HG03060 (cell line): Measurements from ENCODE around the gene GRIA2.
"Not testable (repeated sequence)": the region's sequence is repeated elsewhere in the genome, so short reads cannot be mapped to it uniquely, and the experiment has no call there.

Experiments used
- ATAC-seq: cut with Tn5 transposase; IDR thresholded peaks from one replicate; pipeline ENCODE4 v1.9.1; 2021; ENCODE audit warnings: low read depth, moderate number of reproducible peaks; ENCODE audit not compliant: unreplicated experiment

The GRIA2 gene

DNA sequence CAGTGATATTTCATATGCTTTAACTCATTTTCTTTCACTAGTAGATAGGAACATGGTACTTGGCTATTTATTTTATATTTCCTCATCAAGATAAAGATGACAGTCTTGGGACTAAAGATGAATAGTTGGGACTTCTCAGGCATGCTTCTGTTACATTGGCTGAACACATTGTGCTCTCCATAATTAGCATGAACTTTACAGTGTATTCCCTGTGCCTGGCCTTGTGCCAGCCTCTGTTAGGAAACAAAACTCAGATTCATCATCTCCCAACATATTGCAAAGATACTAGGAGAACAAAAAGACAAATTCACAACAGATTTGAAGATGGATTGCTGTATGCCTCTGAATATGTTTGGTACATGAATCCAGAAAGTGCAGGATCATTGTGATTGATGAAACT lies 26.4 kb downstream of the GRIA2 start:
- ATAC-seq: no peak

DNA sequence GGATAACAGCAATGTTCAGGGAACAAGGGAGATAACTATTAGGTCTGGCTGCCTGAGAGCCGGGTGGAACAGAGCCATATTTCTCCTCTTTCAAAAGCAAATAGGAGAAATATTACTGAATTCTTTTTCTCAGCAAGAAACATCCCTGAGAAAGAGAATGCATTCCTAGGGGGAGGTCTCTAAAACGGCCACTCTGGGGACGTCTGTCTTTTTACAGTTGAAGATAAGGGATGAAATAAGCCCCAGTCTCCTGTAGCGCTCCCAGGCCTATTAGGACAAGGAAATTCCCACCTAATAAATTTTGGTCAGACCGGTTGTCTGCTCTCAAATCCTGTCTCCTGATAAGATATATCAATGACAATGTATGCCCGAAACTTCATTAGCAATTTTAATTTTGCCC lies 37.6 kb downstream of the GRIA2 start:
- not testable (repeated sequence) for ATAC-seq

DNA sequence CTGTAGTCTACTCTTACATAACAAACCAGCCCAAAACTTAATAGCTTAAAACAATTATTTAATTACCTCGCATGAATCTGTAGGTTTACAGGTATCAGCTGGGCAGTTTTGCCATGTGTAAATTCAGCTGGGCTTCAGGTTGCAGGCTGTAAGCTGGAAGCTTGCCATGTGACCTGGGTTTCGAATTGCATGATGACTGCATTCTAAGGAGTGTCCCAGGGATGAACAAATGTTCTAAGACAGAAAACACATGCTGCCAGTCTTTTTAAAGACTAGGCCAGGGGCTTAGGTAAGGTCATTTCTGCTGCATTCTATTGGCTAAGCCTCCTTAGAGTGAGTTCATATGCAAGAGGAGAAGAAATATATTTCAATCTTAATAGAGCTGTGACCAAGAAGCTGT lies 44.8 kb downstream of the GRIA2 start:
- no peak for ATAC-seq

DNA sequence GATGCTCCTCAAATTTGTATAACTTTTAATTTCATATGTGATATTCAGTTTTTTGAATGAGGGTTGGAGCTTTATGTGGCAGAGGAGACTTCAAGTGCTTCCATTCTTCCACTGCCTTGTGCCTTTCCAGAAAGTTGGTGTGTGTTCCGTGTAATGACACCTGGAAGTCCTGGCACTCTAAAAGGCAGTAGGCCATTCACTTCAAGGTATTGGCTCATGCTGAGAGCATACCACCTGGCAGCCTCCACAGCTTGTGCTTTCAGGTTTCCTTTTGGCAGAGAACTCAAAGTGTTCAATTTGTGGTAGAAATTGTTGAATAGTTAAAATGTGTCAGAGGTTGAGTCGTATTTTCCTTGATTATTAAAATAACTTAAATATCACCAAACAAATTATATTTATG lies 49.6 kb downstream of the GRIA2 start:
- ATAC-seq: no peak

DNA sequence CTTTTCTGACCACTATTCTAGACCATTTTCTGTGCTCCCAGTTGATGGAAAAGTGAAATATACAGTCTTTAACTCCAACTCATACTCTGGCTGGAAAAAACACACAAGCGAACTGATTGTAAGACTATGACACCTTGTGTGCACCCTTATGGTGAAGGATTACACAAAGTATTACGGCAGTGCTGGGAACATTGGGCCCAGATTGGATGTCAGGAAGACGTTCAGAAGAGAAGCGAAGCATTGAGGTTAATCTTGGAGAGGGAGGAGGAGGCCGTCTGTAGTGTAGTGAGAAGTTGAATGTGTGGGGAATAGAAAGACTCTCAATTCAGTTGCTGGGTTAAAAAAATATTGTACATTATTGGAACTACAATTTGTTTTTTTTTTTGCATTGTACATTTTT lies 50.0 kb downstream of the GRIA2 start:
- no peak for ATAC-seq

DNA sequence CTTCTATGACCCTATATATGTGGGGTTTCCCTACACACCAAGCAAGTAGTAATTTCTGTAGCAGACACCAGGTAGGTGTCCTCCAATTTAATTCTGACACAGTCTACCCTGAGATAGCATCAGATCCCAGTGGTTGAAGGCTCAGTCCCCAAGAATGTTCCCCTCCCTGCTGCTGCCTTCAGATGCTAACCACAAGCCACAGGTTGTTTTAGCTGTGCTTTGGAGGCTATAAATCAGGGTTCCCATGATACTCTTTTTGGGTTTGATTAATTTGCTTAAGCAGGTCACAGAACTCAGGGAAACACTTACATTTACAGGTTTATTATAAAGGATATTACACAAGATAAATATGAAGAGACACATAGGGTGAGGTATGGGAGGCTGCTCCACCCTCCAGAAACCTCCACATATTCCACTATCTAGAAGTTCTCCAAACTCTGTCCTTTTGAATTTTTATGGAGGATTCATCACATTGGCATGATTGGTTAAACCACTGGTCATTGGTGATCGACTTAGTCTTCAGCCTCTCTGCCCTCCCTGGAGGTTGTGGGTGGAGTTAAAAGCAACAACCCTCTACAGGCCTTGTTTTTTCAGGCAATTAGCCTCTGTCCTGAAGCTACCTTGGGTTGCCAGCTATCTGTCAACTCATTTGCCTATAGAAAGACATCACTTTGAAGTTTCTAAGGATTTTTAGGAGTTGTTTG lies 50.8 kb downstream of the GRIA2 start:
- ATAC-seq: no peak

DNA sequence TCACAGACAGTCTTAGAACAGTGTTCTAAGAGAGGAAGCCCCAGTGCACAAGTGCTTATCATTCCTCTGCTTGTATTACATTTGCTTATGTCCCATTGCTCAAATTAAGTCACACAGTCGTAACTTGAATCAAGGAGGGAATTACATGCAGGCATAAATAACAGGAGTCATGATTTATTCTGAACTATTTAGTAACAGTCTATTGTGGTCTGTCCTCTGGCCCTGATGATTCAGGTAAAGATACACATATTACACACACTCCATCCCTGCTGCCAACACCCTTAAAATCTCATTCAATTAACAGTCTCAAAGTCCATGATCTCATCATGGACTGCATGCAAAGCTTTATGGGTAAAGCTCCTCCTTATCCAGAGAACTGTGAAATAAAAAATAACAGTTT lies 60.1 kb downstream of the GRIA2 start:
- ATAC-seq: no peak

DNA sequence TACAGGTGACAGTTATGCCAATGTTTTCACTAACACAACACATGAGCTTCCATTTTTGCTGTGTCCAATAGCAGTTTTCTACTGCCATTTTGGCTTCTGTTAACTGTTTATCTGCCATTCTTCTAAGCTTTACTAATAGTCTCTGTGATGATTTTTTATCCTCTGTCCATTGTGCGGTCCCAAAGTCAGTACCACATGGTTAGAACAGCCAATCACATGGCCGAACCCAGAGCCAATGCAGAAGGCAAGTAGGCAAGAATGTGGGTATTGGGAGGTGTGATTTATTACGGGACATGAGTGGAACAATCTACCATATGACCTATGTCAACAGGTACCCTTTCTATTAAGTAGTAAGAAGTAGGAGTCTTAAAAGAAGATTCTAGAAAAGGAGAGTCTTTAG lies 61.5 kb downstream of the GRIA2 start:
- no peak for ATAC-seq

DNA sequence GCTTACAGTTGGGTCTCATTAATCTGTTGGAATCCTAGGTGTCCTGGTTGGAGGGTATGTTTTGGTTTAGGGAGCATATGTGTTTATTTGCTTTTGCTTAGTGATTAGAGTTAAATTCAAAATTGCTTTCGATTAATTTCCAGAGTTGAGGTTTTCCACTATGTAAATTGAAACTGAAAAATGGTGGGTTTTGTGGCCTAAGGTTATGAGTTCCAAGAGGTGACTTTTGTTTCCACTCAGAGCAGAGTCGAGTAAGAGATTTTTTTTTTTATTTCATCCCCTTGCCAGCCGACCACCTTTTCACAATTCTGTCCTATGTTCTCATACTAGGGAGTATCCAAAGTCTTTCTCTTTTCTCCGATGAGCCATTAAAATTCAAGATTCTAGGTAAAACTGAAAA lies 66.9 kb downstream of the GRIA2 start:
- no peak for ATAC-seq

DNA sequence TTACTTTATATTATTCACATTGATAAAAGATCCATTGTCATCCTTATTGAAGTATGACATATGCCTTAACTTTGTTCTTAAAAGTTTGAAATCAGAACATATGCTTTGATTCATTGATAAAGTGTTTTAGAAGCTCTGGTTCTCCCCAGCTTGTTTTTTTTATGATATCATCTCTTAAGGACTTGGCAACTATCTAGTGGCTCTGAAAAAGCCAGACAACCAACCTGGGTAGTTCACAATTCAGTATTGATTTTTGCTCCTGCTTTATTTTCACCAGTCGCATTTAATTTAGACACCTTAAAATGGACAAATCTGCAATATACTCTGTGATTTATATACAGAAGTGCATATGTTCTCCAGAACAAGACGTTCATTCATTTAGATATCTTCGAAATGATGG lies 70.1 kb downstream of the GRIA2 start:
- no peak for ATAC-seq

DNA sequence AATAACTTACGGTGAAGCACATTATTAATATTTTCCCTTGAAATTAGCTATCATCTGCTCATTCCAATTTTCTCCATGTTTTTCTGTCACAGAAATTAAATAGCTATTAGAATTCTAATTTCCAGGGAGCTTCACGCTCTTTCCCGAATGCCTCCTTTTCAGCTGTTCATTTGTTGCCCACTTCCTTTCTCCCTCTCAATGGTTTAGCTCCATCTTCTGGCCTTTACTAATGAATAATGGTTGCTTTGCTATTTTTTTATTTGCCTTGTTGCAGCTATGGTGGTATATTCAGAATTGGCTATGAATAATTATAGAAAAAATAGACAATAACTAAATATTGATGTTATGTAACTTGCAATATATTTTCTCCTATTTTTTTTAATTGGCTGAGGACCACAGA lies 70.5 kb downstream of the GRIA2 start:
- ATAC-seq: no peak

DNA sequence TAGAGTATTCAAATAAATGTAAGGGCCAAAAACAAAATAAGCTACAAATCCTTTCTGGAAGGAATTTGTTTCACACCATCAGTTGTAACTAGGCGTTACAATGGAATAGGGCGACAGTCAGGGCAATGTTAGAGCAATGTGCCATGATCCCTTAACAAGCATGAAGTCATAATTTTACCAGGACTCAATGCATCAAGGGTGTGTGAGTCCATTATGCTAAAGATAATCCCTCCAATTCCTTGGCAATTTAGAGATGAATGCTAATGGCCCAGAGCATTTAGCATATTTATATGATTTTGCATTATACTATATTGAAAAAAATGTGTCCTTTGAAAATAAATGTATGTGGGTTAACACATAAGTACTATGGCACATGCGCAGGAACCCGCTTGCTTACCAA lies 73.1 kb downstream of the GRIA2 start:
- ATAC-seq: no peak

DNA sequence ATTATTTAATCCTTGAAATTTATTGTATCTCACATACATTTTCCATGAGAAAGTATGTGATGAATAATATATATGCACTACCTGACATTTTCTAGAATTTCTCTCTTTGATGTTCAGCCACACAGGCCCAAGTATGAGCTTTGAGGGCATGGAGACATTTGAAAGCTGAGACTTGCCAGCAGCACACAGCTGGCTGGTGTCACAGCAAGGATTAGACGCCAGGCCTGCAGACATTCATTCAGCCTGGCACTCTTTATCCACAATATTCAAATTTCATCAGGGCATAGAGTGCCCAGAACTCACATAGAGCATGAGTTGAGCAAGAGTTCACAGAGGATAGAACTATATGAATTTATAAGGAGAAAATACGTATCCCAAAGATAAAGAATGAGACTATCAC lies 74.0 kb downstream of the GRIA2 start:
- no peak for ATAC-seq

DNA sequence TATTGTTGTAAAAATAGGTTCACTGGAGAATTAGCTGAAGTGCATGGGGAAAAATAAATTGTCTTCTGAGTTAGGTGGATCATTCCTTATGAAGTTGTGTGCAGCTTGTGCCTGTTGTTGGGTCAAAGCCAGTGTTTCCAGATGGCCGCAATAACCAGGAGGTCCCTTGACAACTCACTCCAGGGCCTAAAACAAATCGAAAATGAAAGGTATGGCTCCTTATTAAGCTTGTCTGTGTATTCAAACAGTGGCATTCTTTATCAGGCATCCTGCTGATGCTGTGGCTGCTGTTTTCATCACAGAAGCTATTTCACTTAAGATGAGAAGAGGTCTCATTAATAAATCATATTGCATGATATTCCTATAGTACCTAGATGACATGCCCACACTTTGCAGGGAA lies 80.2 kb downstream of the GRIA2 start:
- ATAC-seq: no peak

DNA sequence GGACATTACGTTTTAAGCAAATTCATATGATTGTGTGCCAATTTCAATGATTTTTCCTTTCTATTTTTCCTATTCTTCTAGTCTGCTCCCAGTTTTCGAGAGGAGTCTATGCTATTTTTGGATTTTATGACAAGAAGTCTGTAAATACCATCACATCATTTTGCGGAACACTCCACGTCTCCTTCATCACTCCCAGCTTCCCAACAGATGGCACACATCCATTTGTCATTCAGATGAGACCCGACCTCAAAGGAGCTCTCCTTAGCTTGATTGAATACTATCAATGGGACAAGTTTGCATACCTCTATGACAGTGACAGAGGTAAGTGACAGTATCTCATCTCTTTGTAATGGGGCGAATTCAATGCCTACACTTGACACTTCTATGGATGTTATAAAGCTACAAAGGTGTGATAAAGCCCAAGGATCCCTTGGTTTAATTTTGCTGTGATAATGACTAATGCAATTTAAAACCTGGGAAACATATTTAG lies 83.0 kb downstream of the GRIA2 start:
- no peak for ATAC-seq

DNA sequence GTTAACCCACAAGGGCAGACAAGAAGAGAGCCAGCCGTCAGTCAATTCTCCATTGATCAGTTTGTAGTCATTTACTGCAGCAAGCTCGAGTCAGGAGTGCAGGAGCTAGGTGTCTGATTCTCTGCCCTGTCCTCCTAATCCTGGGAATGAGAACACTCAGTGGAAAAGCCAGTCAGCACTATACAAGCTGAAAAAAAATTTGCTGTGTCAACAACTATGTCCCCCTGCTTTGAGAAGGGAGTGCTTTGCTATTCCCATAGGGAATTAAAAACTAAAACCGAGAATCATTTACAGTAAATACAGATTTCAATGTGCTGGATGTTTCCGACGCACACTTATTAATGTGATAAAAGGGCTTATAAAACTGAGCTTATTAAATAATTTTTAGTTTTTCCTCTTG lies 84.2 kb downstream of the GRIA2 start:
- ATAC-seq: no peak

DNA sequence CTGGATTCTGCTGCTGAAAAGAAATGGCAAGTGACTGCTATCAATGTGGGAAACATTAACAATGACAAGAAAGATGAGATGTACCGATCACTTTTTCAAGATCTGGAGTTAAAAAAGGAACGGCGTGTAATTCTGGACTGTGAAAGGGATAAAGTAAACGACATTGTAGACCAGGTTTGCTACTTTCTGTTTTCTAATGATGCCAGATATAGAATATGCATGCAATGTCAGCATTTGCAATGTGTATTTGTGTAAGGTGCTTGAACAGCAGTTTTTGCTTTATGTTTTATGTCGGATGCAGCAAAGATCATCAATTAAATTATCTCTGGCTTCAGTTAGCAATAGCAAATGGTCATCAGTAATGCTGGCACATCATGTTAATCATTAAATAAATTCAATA lies 92.2 kb downstream of the GRIA2 start:
- no peak for ATAC-seq

DNA sequence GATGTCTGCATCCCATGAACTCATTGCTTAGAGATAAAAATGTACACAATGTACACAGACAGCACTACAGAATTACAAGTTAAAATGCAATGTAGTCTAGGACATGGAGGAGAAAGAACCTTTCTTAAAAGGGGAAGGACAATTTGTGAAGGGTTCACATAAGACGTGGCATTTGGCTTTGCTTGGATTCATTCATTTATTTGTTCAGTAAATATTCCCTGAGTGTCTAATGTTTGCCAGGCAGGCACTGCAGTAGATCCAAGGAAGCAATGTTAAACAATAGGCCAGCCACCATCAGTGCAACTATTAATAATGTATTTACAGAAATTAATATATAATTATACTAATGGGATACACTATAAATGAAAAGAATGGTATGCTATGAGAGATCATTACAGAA lies 94.4 kb downstream of the GRIA2 start:
- ATAC-seq: no peak

DNA sequence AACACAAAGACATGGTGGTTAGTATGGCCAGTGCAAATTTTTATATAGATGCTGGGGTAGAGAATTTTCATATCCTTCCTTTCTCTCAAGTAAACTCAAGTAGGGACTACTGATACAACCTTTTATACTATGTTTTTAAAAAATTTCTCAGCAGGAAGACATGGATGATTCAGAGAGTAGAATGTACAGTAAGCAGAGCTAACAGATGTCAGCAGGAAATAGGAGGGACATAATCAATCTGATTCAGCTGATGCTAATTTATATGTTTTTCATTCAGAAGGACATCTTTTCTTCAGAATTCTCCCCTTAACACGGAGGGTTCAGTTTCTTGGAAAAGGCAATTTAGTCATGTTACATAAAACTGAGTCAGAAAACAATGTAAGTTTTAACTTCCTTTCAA lies 95.4 kb downstream of the GRIA2 start:
- no peak for ATAC-seq

DNA sequence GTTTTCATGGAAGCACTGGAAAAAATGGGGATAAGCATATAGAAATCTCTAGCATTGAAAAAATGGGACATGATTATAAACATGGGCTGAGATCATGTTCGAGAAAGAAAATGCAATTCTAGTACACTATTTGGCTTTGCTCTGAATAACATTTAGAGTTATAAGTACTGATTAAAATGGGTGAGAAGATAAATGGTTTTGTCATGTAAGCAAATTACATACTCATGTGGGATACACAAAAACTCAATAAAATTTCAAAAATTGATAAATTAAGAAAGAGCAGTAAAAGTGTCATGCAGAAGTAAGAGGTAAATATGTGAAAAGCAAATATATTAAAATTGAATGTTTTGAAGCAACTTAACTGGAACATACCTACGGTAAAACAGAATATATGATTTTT lies 99.6 kb downstream of the GRIA2 start:
- no peak for ATAC-seq

DNA sequence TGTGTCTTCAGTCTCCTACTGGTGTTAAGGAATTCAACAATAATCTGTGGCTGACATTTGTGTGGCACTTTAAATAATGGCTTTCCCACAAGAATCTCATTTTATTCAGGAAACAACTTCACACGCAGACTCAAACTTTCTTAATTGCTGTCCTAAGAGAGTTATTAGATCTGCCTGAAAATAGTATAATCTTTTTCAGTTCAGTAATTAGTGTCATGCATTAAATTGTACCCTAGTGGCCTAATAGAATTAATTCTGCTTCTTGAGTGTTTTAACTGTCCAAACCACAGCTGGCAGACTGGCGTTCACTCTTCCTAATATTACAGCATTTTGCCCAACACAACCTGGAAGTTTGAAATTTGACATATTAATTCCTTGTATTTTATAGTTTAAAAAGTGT lies 107.1 kb downstream of the GRIA2 start:
- ATAC-seq: no peak

DNA sequence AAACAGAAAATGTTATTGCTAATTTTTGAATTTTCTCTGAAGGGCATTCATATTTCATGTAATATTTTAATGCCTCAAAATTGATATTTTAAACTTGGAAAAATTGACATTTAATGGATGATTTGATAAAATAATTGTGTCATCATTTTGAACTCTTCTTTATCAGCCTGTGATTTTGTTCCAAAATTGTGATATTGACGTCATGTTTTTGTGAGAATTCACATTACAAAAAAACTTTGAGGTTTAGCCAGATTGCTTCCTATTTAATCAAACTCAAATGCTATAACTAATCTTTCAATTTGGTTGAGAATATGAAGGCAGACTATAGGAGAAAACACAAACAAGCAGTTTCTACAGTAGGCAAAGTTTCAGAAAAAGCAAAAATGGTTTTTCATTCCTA lies 137.4 kb downstream of the GRIA2 start:
- no peak for ATAC-seq

DNA sequence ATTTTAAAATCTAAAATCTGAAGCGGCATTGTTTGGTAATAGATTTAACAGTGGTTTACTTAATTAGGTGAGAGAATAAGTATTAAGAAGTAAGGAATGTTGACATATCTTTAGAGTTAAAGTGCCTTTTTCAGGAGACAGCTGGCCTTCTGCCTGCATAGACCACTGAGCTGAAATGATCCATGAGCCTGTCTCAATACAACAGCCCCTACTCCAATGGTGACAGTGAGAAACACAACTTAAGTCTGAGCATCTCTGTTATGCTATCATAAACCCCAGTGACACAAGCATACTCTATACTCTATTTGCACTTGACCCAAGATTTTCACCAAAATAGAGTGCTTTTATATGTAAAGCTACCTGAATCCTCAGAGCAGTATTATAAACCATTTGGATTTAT lies 137.9 kb downstream of the GRIA2 start:
- ATAC-seq: no peak
